WTC11 (cell line): ENCODE measurements around the gene ANKK1. TPM values are rescaled to one million over a fixed set of nuclear protein-coding genes. Genes with fewer than 3 reads are reported as not detected.

Experiments
- ATAC-seq: fragments of 200-7000 bp; cut with Tn5 transposase; 2 replicates; pipeline ENCODE4 v1.10.0; 2021; ENCODE audit warnings: mild to moderate bottlenecking, moderate library complexity
- CTCF ChIA-PET: fragments of 300-600 bp; sonication (Branson Sonifier 250); formaldehyde crosslinking; loops from one replicate; lab custom pipeline; 2021; ENCODE audit warnings: antibody characterized with exemption; lab: Charles Lee
- POLR2A ChIA-PET: fragments of 350-600 bp; sonication (Branson Sonifier 250); formaldehyde crosslinking; loops from one replicate; lab custom pipeline; 2021; ENCODE audit warnings: antibody characterized with exemption; lab: Charles Lee
- DNase-seq: peaks from one replicate; pipeline ENCODE4 v3.0.0; 2021; ENCODE audit warnings: low spot score
- H3K27ac Mint-ChIP-seq: 2 replicates; pipeline ENCODE4 v1.8.0; 2021; ENCODE audit warnings: mixed read lengths
- H3K27me3 Mint-ChIP-seq: 2 replicates; pipeline ENCODE4 v1.8.0; 2021; ENCODE audit warnings: low read depth, mild to moderate bottlenecking, moderate library complexity, mixed read lengths
- H3K36me3 Mint-ChIP-seq: 2 replicates; pipeline ENCODE4 v1.8.0; 2021; ENCODE audit warnings: mixed read lengths
- H3K4me1 Mint-ChIP-seq: 2 replicates; pipeline ENCODE4 v1.8.0; 2022; ENCODE audit warnings: mixed read lengths
- H3K4me3 Mint-ChIP-seq: 2 replicates; pipeline ENCODE4 v1.8.0; 2021; ENCODE audit warnings: mild to moderate bottlenecking, moderate library complexity, mixed read lengths
- H3K9me3 Mint-ChIP-seq: 2 replicates; pipeline ENCODE4 v1.8.0; 2021; ENCODE audit warnings: mixed read lengths
- CREB1 ChIP-seq: sonication (generic); formaldehyde crosslinking; IDR thresholded peaks from 2 replicates; pipeline ENCODE4 v1.8.0; 2023; ENCODE audit warnings: mild to moderate bottlenecking, missing genetic modification reagents
- ELF4 ChIP-seq: sonication (generic); formaldehyde crosslinking; IDR thresholded peaks from 2 replicates; pipeline ENCODE4 v1.8.1; 2022; ENCODE audit warnings: low read depth, mild to moderate bottlenecking, moderate library complexity, missing genetic modification reagents
- ESRRA ChIP-seq: sonication (generic); formaldehyde crosslinking; IDR thresholded peaks from 2 replicates; pipeline ENCODE4 v1.8.1; 2022; ENCODE audit warnings: mild to moderate bottlenecking, missing genetic modification reagents, borderline replicate concordance
- FOXJ3 ChIP-seq: sonication (generic); formaldehyde crosslinking; IDR thresholded peaks from 2 replicates; pipeline ENCODE4 v1.9.0; 2021; ENCODE audit warnings: missing genetic modification reagents, mild to moderate bottlenecking, borderline replicate concordance
- FOXK1 ChIP-seq: sonication (generic); formaldehyde crosslinking; IDR thresholded peaks from 2 replicates; pipeline ENCODE4 v1.8.0; 2022; ENCODE audit warnings: mild to moderate bottlenecking, moderate library complexity, missing genetic modification reagents
- GABPB1 ChIP-seq: sonication (generic); formaldehyde crosslinking; IDR thresholded peaks from 2 replicates; pipeline ENCODE4 v1.8.1; 2023; ENCODE audit warnings: mild to moderate bottlenecking, missing genetic modification reagents
- NFATC4 ChIP-seq: fragments of 250-450 bp; sonication (Bioruptor Pico); IDR thresholded peaks from 2 replicates; pipeline ENCODE4 v1.9.0; 2021; ENCODE audit warnings: mild to moderate bottlenecking
- NFYB ChIP-seq: sonication (generic); formaldehyde crosslinking; conservative IDR thresholded peaks from 2 replicates; pipeline ENCODE4 v1.8.0; 2022; ENCODE audit warnings: low read depth, missing genetic modification reagents
- SOX15 ChIP-seq: fragments of 250-450 bp; sonication (Bioruptor Pico); IDR thresholded peaks from 2 replicates; pipeline ENCODE4 v1.9.0; 2021; ENCODE audit warnings: mild to moderate bottlenecking
- ZNF317 ChIP-seq: sonication (generic); formaldehyde crosslinking; IDR thresholded peaks from 2 replicates; pipeline ENCODE4 v1.8.1; 2023; ENCODE audit warnings: low read depth, mild to moderate bottlenecking, moderate library complexity, missing genetic modification reagents, borderline replicate concordance
- ZNF671 ChIP-seq: fragments of 250-450 bp; sonication (Bioruptor Pico); IDR thresholded peaks from 2 replicates; pipeline ENCODE4 v1.8.0; 2021; ENCODE audit warnings: mild to moderate bottlenecking
- total RNA-seq: library from RNA; stranded (reverse); gene quantifications from 3 replicates; pipeline ENCODE4 v1.2.3, GENCODE V29; 2021
- TF ChIP-seq, protein P1 (sequence below): fragments of 200-600 bp; IDR thresholded peaks from 2 replicates; pipeline ENCODE4 v1.8.0; 2022; ENCODE audit warnings: antibody characterized with exemption
- TF ChIP-seq, protein P2 (sequence below): sonication (generic); formaldehyde crosslinking; IDR thresholded peaks from 2 replicates; pipeline ENCODE4 v1.8.0; 2023; ENCODE audit warnings: missing genetic modification reagents
- TF ChIP-seq, protein P3 (sequence below): sonication (generic); formaldehyde crosslinking; IDR thresholded peaks from 2 replicates; pipeline ENCODE4 v1.8.1; 2022; ENCODE audit warnings: low read depth, mild to moderate bottlenecking, moderate library complexity, missing genetic modification reagents, borderline replicate concordance
- TF ChIP-seq, protein P4 (sequence below): fragments of 250-450 bp; sonication (Bioruptor Pico); conservative IDR thresholded peaks from 2 replicates; pipeline ENCODE4 v1.9.0; 2021; ENCODE audit warnings: mild to moderate bottlenecking
- TF ChIP-seq, protein P5 (sequence below): sonication (generic); formaldehyde crosslinking; IDR thresholded peaks from 2 replicates; pipeline ENCODE4 v1.8.1; 2023; ENCODE audit warnings: mild to moderate bottlenecking, missing genetic modification reagents, moderate library complexity
- TF ChIP-seq, protein P6 (sequence below): sonication (generic); formaldehyde crosslinking; IDR thresholded peaks from 2 replicates; pipeline ENCODE4 v1.8.0; 2023; ENCODE audit warnings: mild to moderate bottlenecking, missing genetic modification reagents
- TF ChIP-seq, protein P7 (sequence below): sonication (generic); formaldehyde crosslinking; IDR thresholded peaks from 2 replicates; pipeline ENCODE4 v1.8.1; 2022; ENCODE audit warnings: mild to moderate bottlenecking, moderate library complexity, missing genetic modification reagents
- TF ChIP-seq, protein P8 (sequence below): sonication (generic); formaldehyde crosslinking; IDR thresholded peaks from 2 replicates; pipeline ENCODE4 v1.8.0; 2023; ENCODE audit warnings: missing genetic modification reagents, mild to moderate bottlenecking, borderline replicate concordance

Gene ANKK1
- total RNA-seq, 1 experiment from 2014 or later: 0.15 TPM

DNA sequence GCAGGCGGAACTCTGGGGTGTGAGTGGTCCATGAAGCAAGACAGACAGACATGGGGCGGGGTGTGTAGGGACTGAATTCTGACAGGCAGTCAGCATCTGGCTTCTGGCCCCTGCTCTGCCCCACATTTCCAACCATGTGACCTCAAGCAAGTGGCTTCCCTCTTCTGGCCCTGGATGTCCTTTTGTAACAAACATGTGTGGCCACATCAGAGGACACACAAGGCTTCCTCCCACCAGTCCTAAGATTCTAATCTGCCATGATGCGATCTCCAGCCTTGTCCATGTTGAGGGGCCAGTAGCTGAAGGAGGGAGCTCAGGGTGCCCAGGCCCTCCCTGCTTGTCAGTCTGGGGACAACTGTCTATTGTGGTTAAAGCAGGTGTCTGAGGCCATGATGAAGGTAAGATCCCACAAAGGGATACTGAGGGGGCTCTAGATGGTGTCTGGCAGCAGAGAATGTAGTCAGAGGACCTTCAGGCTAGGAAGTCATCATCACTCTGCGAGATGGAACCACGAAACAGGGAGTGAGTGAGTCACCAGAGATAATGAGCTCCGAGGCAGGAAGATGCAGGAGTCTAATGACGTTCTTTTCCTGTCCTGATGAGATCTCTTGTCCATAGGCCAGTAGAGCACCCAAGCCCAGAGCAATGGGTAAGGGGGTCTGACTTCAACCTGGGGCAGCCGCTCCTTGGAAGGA is 60.2 kb downstream of the ANKK1 start (continued):
- TF ChIP-seq, protein P1, sequence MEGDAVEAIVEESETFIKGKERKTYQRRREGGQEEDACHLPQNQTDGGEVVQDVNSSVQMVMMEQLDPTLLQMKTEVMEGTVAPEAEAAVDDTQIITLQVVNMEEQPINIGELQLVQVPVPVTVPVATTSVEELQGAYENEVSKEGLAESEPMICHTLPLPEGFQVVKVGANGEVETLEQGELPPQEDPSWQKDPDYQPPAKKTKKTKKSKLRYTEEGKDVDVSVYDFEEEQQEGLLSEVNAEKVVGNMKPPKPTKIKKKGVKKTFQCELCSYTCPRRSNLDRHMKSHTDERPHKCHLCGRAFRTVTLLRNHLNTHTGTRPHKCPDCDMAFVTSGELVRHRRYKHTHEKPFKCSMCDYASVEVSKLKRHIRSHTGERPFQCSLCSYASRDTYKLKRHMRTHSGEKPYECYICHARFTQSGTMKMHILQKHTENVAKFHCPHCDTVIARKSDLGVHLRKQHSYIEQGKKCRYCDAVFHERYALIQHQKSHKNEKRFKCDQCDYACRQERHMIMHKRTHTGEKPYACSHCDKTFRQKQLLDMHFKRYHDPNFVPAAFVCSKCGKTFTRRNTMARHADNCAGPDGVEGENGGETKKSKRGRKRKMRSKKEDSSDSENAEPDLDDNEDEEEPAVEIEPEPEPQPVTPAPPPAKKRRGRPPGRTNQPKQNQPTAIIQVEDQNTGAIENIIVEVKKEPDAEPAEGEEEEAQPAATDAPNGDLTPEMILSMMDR: no peak
- TF ChIP-seq ELF4 (CRISPR knock-in tag): no peak

DNA sequence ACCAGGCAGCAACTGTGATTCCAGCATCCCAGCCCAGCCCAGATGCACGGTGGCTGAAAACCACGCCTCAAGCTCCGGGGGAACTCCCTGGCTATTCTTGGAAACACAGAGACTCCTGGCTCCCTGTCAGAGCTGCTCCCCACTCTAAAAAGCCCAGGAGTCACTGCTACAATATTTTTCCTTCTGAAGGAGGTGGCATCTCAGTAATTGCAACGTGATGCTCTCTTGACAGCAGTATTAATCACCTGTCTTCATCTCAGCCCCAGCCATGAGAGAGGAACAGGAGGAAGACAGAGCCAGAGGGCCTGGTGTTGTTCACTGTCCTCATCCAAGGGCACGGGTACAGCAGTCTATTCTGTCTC is 60.7 kb downstream of the ANKK1 start:
- Mint-ChIP-seq H3K27ac (no peak overlapping the region), H3K4me1 (peaks cover 2% of the 10 kb centered on the region; the same call in 1 of the 2 replicates), H3K27me3 (no peaks in the 10 kb centered on the region), H3K9me3 (no peaks in the 10 kb centered on the region), H3K36me3 (no peaks in the 10 kb centered on the region), H3K4me3 (no peak overlapping the region)
- DNase-seq (no peak), ATAC-seq (no peak)
- CTCF ChIA-PET: no interaction called here
- no peak for TF ChIP-seq NFYB (CRISPR knock-in tag)
- TF ChIP-seq, protein P2, sequence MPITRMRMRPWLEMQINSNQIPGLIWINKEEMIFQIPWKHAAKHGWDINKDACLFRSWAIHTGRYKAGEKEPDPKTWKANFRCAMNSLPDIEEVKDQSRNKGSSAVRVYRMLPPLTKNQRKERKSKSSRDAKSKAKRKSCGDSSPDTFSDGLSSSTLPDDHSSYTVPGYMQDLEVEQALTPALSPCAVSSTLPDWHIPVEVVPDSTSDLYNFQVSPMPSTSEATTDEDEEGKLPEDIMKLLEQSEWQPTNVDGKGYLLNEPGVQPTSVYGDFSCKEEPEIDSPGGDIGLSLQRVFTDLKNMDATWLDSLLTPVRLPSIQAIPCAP (CRISPR knock-in tag): no peak
- no peak for TF ChIP-seq CREB1 (CRISPR knock-in tag)
- TF ChIP-seq, protein P3, sequence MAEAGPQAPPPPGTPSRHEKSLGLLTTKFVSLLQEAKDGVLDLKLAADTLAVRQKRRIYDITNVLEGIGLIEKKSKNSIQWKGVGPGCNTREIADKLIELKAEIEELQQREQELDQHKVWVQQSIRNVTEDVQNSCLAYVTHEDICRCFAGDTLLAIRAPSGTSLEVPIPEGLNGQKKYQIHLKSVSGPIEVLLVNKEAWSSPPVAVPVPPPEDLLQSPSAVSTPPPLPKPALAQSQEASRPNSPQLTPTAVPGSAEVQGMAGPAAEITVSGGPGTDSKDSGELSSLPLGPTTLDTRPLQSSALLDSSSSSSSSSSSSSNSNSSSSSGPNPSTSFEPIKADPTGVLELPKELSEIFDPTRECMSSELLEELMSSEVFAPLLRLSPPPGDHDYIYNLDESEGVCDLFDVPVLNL (CRISPR knock-in tag): no peak
- TF ChIP-seq GABPB1 (CRISPR knock-in tag): no peak
- TF ChIP-seq NFATC4 (CRISPR knock-in tag): no peak
- TF ChIP-seq FOXJ3 (CRISPR knock-in tag): no peak
- TF ChIP-seq, protein P4, sequence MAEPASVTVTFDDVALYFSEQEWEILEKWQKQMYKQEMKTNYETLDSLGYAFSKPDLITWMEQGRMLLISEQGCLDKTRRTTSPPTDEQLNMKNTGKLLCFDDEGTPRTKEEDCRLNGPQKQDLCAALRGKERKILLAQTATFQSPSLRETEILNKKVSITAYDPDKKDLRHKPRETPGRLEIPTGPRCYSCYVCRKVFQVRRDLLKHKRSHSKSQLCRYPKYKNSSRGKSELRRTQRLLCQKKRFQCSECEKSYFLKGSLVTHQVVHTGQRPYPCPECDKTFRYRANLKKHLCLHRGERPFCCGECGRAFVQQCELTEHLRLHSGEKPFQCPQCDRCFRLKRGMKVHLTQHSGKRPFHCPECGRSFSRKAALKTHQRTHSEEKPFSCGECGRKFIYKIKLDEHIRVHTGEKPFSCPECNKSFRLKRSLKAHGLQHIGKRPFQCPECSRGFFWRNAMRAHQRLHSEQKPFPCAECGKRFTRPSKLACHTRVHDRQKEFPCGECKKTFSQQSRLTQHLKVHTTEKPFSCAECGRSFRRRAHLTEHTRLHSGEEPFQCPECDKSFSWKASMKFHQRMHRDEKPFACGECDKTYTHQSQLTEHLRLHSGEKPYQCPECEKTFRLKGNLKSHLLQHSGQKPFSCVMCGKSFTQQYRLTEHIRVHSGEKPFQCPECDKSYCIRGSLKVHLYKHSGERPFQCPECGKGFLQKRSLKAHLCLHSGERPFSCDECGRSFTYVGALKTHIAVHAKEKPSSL (CRISPR knock-in tag): no peak
- TF ChIP-seq, protein P5, sequence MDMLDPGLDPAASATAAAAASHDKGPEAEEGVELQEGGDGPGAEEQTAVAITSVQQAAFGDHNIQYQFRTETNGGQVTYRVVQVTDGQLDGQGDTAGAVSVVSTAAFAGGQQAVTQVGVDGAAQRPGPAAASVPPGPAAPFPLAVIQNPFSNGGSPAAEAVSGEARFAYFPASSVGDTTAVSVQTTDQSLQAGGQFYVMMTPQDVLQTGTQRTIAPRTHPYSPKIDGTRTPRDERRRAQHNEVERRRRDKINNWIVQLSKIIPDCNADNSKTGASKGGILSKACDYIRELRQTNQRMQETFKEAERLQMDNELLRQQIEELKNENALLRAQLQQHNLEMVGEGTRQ (CRISPR knock-in tag): no peak
- TF ChIP-seq, protein P6, sequence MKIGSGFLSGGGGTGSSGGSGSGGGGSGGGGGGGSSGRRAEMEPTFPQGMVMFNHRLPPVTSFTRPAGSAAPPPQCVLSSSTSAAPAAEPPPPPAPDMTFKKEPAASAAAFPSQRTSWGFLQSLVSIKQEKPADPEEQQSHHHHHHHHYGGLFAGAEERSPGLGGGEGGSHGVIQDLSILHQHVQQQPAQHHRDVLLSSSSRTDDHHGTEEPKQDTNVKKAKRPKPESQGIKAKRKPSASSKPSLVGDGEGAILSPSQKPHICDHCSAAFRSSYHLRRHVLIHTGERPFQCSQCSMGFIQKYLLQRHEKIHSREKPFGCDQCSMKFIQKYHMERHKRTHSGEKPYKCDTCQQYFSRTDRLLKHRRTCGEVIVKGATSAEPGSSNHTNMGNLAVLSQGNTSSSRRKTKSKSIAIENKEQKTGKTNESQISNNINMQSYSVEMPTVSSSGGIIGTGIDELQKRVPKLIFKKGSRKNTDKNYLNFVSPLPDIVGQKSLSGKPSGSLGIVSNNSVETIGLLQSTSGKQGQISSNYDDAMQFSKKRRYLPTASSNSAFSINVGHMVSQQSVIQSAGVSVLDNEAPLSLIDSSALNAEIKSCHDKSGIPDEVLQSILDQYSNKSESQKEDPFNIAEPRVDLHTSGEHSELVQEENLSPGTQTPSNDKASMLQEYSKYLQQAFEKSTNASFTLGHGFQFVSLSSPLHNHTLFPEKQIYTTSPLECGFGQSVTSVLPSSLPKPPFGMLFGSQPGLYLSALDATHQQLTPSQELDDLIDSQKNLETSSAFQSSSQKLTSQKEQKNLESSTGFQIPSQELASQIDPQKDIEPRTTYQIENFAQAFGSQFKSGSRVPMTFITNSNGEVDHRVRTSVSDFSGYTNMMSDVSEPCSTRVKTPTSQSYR: no peak
- TF ChIP-seq SOX15: no peak
- no peak for TF ChIP-seq FOXK1 (CRISPR knock-in tag)
- TF ChIP-seq ESRRA (CRISPR knock-in tag): no peak
- TF ChIP-seq ZNF317 (CRISPR knock-in tag): no peak
- TF ChIP-seq, protein P7, sequence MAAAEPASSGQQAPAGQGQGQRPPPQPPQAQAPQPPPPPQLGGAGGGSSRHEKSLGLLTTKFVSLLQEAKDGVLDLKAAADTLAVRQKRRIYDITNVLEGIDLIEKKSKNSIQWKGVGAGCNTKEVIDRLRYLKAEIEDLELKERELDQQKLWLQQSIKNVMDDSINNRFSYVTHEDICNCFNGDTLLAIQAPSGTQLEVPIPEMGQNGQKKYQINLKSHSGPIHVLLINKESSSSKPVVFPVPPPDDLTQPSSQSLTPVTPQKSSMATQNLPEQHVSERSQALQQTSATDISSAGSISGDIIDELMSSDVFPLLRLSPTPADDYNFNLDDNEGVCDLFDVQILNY (CRISPR knock-in tag): no peak
- no peak for TF ChIP-seq ZNF671
- TF ChIP-seq, protein P8, sequence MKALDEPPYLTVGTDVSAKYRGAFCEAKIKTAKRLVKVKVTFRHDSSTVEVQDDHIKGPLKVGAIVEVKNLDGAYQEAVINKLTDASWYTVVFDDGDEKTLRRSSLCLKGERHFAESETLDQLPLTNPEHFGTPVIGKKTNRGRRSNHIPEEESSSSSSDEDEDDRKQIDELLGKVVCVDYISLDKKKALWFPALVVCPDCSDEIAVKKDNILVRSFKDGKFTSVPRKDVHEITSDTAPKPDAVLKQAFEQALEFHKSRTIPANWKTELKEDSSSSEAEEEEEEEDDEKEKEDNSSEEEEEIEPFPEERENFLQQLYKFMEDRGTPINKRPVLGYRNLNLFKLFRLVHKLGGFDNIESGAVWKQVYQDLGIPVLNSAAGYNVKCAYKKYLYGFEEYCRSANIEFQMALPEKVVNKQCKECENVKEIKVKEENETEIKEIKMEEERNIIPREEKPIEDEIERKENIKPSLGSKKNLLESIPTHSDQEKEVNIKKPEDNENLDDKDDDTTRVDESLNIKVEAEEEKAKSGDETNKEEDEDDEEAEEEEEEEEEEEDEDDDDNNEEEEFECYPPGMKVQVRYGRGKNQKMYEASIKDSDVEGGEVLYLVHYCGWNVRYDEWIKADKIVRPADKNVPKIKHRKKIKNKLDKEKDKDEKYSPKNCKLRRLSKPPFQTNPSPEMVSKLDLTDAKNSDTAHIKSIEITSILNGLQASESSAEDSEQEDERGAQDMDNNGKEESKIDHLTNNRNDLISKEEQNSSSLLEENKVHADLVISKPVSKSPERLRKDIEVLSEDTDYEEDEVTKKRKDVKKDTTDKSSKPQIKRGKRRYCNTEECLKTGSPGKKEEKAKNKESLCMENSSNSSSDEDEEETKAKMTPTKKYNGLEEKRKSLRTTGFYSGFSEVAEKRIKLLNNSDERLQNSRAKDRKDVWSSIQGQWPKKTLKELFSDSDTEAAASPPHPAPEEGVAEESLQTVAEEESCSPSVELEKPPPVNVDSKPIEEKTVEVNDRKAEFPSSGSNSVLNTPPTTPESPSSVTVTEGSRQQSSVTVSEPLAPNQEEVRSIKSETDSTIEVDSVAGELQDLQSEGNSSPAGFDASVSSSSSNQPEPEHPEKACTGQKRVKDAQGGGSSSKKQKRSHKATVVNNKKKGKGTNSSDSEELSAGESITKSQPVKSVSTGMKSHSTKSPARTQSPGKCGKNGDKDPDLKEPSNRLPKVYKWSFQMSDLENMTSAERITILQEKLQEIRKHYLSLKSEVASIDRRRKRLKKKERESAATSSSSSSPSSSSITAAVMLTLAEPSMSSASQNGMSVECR (CRISPR knock-in tag): no peak
- POLR2A ChIA-PET: no interaction called here
